H1 (cell line): Measurements from ENCODE around the gene HLA-E. TPM values are rescaled to one million over a fixed set of nuclear protein-coding genes. Genes with fewer than 3 reads are reported as not detected.

Experiments
- CTCF ChIA-PET: fragments of 300-600 bp; sonication (Branson Sonifier 250); formaldehyde crosslinking; loops from one replicate; lab custom pipeline; 2021; ENCODE audit not compliant: partially characterized antibody; lab: Charles Lee
- POLR2A ChIA-PET: fragments of 300-600 bp; sonication (Branson Sonifier 250); formaldehyde crosslinking; loops from one replicate; lab custom pipeline; 2021; ENCODE audit warnings: inconsistent platforms; ENCODE audit not compliant: partially characterized antibody; lab: Charles Lee
- DNase-seq, 2 experiments: peaks; one replicate each; pipeline versions ENCODE4 v3.0.0 to v3.0.0-alpha.2; 2010 to 2022; ENCODE audit warnings: low spot score in 2 of 2, low read depth in 1 of 2, mixed read lengths in 1 of 2
- FAIRE-seq: peaks from 2 replicates; lab custom pipeline; 2011; peaks lifted over from hg19 to GRCh38; lab: Jason Lieb, UNC
- H2AFZ ChIP-seq: 2 replicates; pipeline ENCODE4 v1.8.1; 2012; ENCODE audit warnings: low read length, inconsistent platforms
- H2AK5ac ChIP-seq: 2 replicates; pipeline ENCODE4 v1.6.1; 2013; ENCODE audit warnings: low read depth, low read length
- H2BK120ac ChIP-seq: replicated peaks from 2 replicates; pipeline ENCODE3; 2013; ENCODE audit warnings: low read depth, low read length, inconsistent platforms
- H2BK12ac ChIP-seq: 2 replicates; pipeline ENCODE4 v1.6.1; 2013; ENCODE audit warnings: low read depth, low read length
- H2BK15ac ChIP-seq: 2 replicates; pipeline ENCODE4 v1.6.1; 2013; ENCODE audit warnings: low read length
- H2BK20ac ChIP-seq: 2 replicates; pipeline ENCODE4 v1.6.1; 2013; ENCODE audit warnings: low read length
- H2BK5ac ChIP-seq: 2 replicates; pipeline ENCODE4 v1.6.1; 2013; ENCODE audit warnings: low read depth, low read length
- H3K14ac ChIP-seq: 2 replicates; pipeline ENCODE4 v1.6.1; 2013; ENCODE audit warnings: inconsistent platforms; ENCODE audit not compliant: insufficient read length
- H3K18ac ChIP-seq: 2 replicates; pipeline ENCODE4 v1.6.1; 2013; ENCODE audit warnings: low read length; ENCODE audit errors: extremely low read depth
- H3K23ac ChIP-seq: 2 replicates; pipeline ENCODE4 v1.6.1; 2013; ENCODE audit warnings: inconsistent platforms; ENCODE audit not compliant: insufficient read length
- H3K23me2 ChIP-seq: 2 replicates; pipeline ENCODE4 v1.6.1; 2013; ENCODE audit warnings: low read depth, low read length
- H3K27ac ChIP-seq: 2 replicates; pipeline ENCODE4 v1.6.1; 2011; ENCODE audit warnings: low read depth, low read length, inconsistent platforms
- H3K27me3 ChIP-seq, 4 experiments: replicated peaks in 1 of 4; 1 replicate in 1 of 4; 2 replicates in 3 of 4; pipeline versions ENCODE4 v1.6.1 to v1.8.1; 2011 to 2013; ENCODE audit warnings: low read length in 3 of 4, mild to moderate bottlenecking in 3 of 4, inconsistent platforms in 2 of 4, mixed read lengths in 2 of 4, moderate library complexity in 1 of 4; ENCODE audit not compliant: control insufficient read depth in 3 of 4, insufficient read depth in 3 of 4; ENCODE audit errors: extremely low read depth in 1 of 4
- H3K36me3 ChIP-seq, 4 experiments: 2 replicates each; pipeline versions ENCODE4 v1.6.1 to v1.8.1; 2011 to 2013; ENCODE audit warnings: mild to moderate bottlenecking in 4 of 4, low read length in 3 of 4, moderate library complexity in 2 of 4, control low read depth in 1 of 4, inconsistent platforms in 1 of 4; ENCODE audit not compliant: insufficient read depth in 4 of 4, control insufficient read depth in 2 of 4
- H3K4ac ChIP-seq: replicated peaks from 2 replicates; pipeline ENCODE3; 2013; ENCODE audit warnings: low read length, low read depth, mixed read lengths, inconsistent platforms; ENCODE audit not compliant: insufficient read length
- H3K4me1 ChIP-seq, 4 experiments: replicated peaks in 1 of 4; 1 replicate in 1 of 4; 2 replicates in 3 of 4; pipeline versions ENCODE4 v1.6.1 to v1.8.1; 2011 to 2013; ENCODE audit warnings: low read length in 3 of 4, inconsistent platforms in 2 of 4, mixed read lengths in 1 of 4; ENCODE audit not compliant: insufficient read depth in 4 of 4, control insufficient read depth in 3 of 4
- H3K4me2 ChIP-seq, 2 experiments: 2 replicates each; pipeline versions ENCODE4 v1.6.1 to v1.8.1; 2011 to 2013; ENCODE audit warnings: low read depth in 2 of 2, low read length in 2 of 2, control low read depth in 1 of 2, inconsistent platforms in 1 of 2, mild to moderate bottlenecking in 1 of 2; ENCODE audit not compliant: insufficient read depth in 1 of 2
- H3K4me3 ChIP-seq, 4 experiments: fragments of 200-600, 300-600 bp in 1 of 4; sonication (generic), shearing (Covaris generic), sonication (Bioruptor Twin) in 1 of 4; 2 replicates each; pipeline versions ENCODE4 v1.5.1 to v1.8.1; 2011 to 2016; ENCODE audit warnings: low read length in 4 of 4, low read depth in 3 of 4, control low read depth in 2 of 4, inconsistent platforms in 2 of 4, mild to moderate bottlenecking in 2 of 4, mixed read lengths in 1 of 4, moderate library complexity in 1 of 4; ENCODE audit not compliant: insufficient read depth in 2 of 4; ENCODE audit errors: extremely low read depth in 1 of 4
- H3K56ac ChIP-seq: replicated peaks from 2 replicates; pipeline ENCODE3; 2013; ENCODE audit warnings: low read depth, mild to moderate bottlenecking, mixed read lengths, low read length, inconsistent platforms; ENCODE audit not compliant: insufficient read length
- H3K79me1 ChIP-seq: 2 replicates; pipeline ENCODE4 v1.6.1; 2013; ENCODE audit warnings: low read depth, low read length, control low read depth
- H3K79me2 ChIP-seq, 2 experiments: 2 replicates each; pipeline versions ENCODE4 v1.6.1 to v1.8.1; 2012 to 2013; ENCODE audit warnings: low read length in 2 of 2, mild to moderate bottlenecking in 2 of 2, inconsistent platforms in 1 of 2; ENCODE audit not compliant: insufficient read depth in 2 of 2, control insufficient read depth in 1 of 2
- H3K9ac ChIP-seq, 4 experiments: replicated peaks in 1 of 4; 1 replicate in 1 of 4; 2 replicates in 3 of 4; pipeline versions ENCODE4 v1.6.1 to v1.8.1; 2011 to 2013; ENCODE audit warnings: low read depth in 3 of 4, low read length in 3 of 4, control low read depth in 2 of 4, mild to moderate bottlenecking in 2 of 4, moderate library complexity in 2 of 4, inconsistent platforms in 1 of 4; ENCODE audit errors: extremely low read depth in 1 of 4
- H3K9me3 ChIP-seq, 2 experiments: 2 replicates each; pipeline versions ENCODE4 v1.6.1 to v1.8.1; 2012 to 2013; ENCODE audit warnings: mild to moderate bottlenecking in 2 of 2, moderate library complexity in 2 of 2, control low read depth in 1 of 2, inconsistent platforms in 1 of 2, low read depth in 1 of 2, low read length in 1 of 2, mixed read lengths in 1 of 2; ENCODE audit not compliant: insufficient read depth in 2 of 2
- H4K20me1 ChIP-seq, 2 experiments: replicated peaks in 1 of 2; 2 replicates each; pipeline versions ENCODE3 to v1.8.1; 2011 to 2013; ENCODE audit warnings: inconsistent platforms in 2 of 2, low read length in 2 of 2, mild to moderate bottlenecking in 1 of 2; ENCODE audit not compliant: insufficient read depth in 2 of 2, control insufficient read depth in 1 of 2
- H4K5ac ChIP-seq: 2 replicates; pipeline ENCODE4 v1.6.1; 2013; ENCODE audit warnings: low read length, low read depth, mixed read lengths, inconsistent platforms; ENCODE audit not compliant: insufficient read length
- H4K8ac ChIP-seq: 2 replicates; pipeline ENCODE4 v1.8.0; 2013; ENCODE audit warnings: mild to moderate bottlenecking, moderate library complexity, low read length, inconsistent platforms; ENCODE audit not compliant: insufficient read depth; ENCODE audit errors: extremely low read depth
- H4K91ac ChIP-seq: replicated peaks from 2 replicates; pipeline ENCODE3; 2013; ENCODE audit warnings: low read length, mixed read lengths, inconsistent platforms; ENCODE audit not compliant: insufficient read length
- ATF2 ChIP-seq: IDR thresholded peaks from 2 replicates; pipeline ENCODE4 v1.6.1; 2012; ENCODE audit warnings: low read length, inconsistent platforms
- EGR1 ChIP-seq: IDR thresholded peaks from 2 replicates; pipeline ENCODE4 v1.6.1; 2011; ENCODE audit warnings: low read depth, low read length, borderline replicate concordance
- EZH2 ChIP-seq: fragments of 200-600 bp; sonication (generic); IDR thresholded peaks from 2 replicates; pipeline ENCODE4 v1.7.1; 2012; ENCODE audit warnings: low read depth, mild to moderate bottlenecking, moderate library complexity, low read length, inconsistent platforms; ENCODE audit not compliant: severe bottlenecking
- HDAC2 ChIP-seq, 2 experiments: fragments of 300-600 bp in 1 of 2; sonication (generic) in 1 of 2; IDR thresholded peaks; 2 replicates each; pipeline ENCODE4 v1.6.1; 2011 to 2012; ENCODE audit warnings: low read depth in 2 of 2, low read length in 2 of 2, mild to moderate bottlenecking in 2 of 2, moderate library complexity in 2 of 2, borderline replicate concordance in 1 of 2, inconsistent platforms in 1 of 2
- KDM5A ChIP-seq: fragments of 200-600 bp; IDR thresholded peaks from 2 replicates; pipeline ENCODE4 v1.7.1; 2012; ENCODE audit warnings: mild to moderate bottlenecking, low read length, inconsistent platforms, mixed read lengths
- NRF1 ChIP-seq: IDR thresholded peaks from 2 replicates; pipeline ENCODE4 v1.6.1; 2011; ENCODE audit warnings: mild to moderate bottlenecking, low read depth, low read length, improper control_type of control experiment
- SUZ12 ChIP-seq: fragments of 200-600 bp; sonication (generic); IDR thresholded peaks from 2 replicates; pipeline ENCODE4 v1.6.1; 2012; ENCODE audit warnings: mild to moderate bottlenecking, inconsistent platforms, low read length, moderate library complexity, mixed read lengths
- TEAD4 ChIP-seq: IDR thresholded peaks from 2 replicates; pipeline ENCODE4 v1.6.1; 2012; ENCODE audit warnings: low read depth, low read length, inconsistent platforms, mixed read lengths
- YY1 ChIP-seq: IDR thresholded peaks from 2 replicates; pipeline ENCODE4 v1.6.1; 2011; ENCODE audit warnings: low read depth, mild to moderate bottlenecking, low read length
- WGBS, 2 experiments: shearing (Covaris generic) in 1 of 2; methylation state at CpG; one replicate each; pipeline versions ENCODE4 v1.1.6 to v1.1.7; 2013 to 2015; ENCODE audit warnings: low lambda C conversion rate in 2 of 2, mixed read lengths in 2 of 2, inconsistent platforms in 1 of 2, low coverage in 1 of 2, missing lambda C conversion rate in 1 of 2; ENCODE audit not compliant: insufficient replicate concordance in 2 of 2, insufficient coverage in 1 of 2, insufficient read length in 1 of 2; ENCODE audit errors: extremely low coverage in 1 of 2, missing lambda C conversion rate in 1 of 2; 5-methylcytosine and 5-hydroxymethylcytosine counted together
- polyA plus RNA-seq, 7 experiments: library from polyadenylated mRNA; depleted of rRNA in 3 of 7; stranded (reverse) in 5 of 7; unstranded in 2 of 7; fragments of >200 nt in 5 of 7; fragments of 200-250 nt in 2 of 7; gene quantifications; 1 replicate in 5 of 7; 2 replicates in 1 of 7; 4 replicates in 1 of 7; pipeline versions ENCODE4 v1.2.1 to v1.2.3, GENCODE V29; 2011 to 2013; ENCODE audit warnings: missing spikeins in 2 of 7, mixed read lengths in 2 of 7
- total RNA-seq: library from RNA; stranded (reverse); fragmentation: NEBNext Ultra II Directional; extraction: Animal tissue kit (Norgen Biotek cat#: 25700); gene quantifications from 2 replicates; pipeline ENCODE4 v1.2.1, GENCODE V29; 2021

HLA-E gene
- total and polyA plus RNA-seq, 2 of the 8 experiments (the other 6 are each of a cell fraction or from before 2014, with no cell fraction given), result 20.2 to 28.0 TPM

- Histone ChIP-seq H3K14ac (no peak overlapping the region), H2AK5ac (no peak overlapping the region), H2BK5ac (no peak overlapping the region), H2BK12ac (peak overlapping the region; percentile 60; the same call in 1 of the 2 replicates), H3K4me3 (no peak overlapping the region), H3K27me3 (no peaks in the 10 kb centered on the region), H3K79me1 (no peaks in the 10 kb centered on the region)
- POLR2A ChIA-PET, result interaction anchor here (0.7 to 4.5 kb wide), 15 partner anchors 9 to 76 kb away, joined by 3 to 47 read pairs (median 5); partner anchors contain the start of genes GNL1, MRPS18B and PRR3
- TF ChIP-seq ATF2 (no peak), TEAD4 (no peak), HDAC2 (IDR thresholded peaks at IDR 0.05; ENCODE audit: borderline replicate concordance in 1 of 2, low read depth in 2 of 2, low read length in 2 of 2) (no peak), EZH2 (no peak), SUZ12 (no peak), YY1 (no peak), EGR1 (no peak), KDM5A (no peak), NRF1 (no peak)
- TF ChIP-seq, all 59 proteins: peak for 0
- DNase-seq (no peak), FAIRE-seq (no peak)
- no peak overlapping the region for H3K27ac ChIP-seq
- no peak overlapping the region for H2BK15ac ChIP-seq
- WGBS, 2 experiments, result 58 to 100% methylated on average over 1 to 4 of the region's 4 CpGs
- no peak overlapping the region for H3K18ac ChIP-seq
- CTCF ChIA-PET, result interaction anchor here (0.9 to 20.8 kb wide), 26 partner anchors 8 to 228 kb away, joined by 3 to 326 read pairs (median 6); partner anchors contain the start of genes GNL1 and PRR3
- H3K79me2 ChIP-seq, result no peaks in the 10 kb centered on the region
- peaks cover 3 to 10% (median 4%) of the 10 kb centered on the region in 4 experiments; a peak in 6 of 8 replicates for H3K36me3 ChIP-seq
- H3K4me2 ChIP-seq, result no peak overlapping the region; a peak in 1 of 4 replicates
- H4K91ac ChIP-seq, result no peak overlapping the region
- H4K20me1 ChIP-seq, result peaks cover 0 to 2% of the 10 kb centered on the region in 2 experiments
- no peaks in the 10 kb centered on the region for H3K23me2 ChIP-seq
- no peak overlapping the region for H3K9ac ChIP-seq
- H3K4ac ChIP-seq, result no peak overlapping the region
- H2BK120ac ChIP-seq, result no peak overlapping the region
- no peak overlapping the region for H3K23ac ChIP-seq
- H3K4me1 ChIP-seq, result no peaks in the 10 kb centered on the region
- no peak overlapping the region for H4K5ac ChIP-seq
- no peaks in the 10 kb centered on the region for H3K9me3 ChIP-seq
- H3K56ac ChIP-seq, result no peak overlapping the region
- no peak overlapping the region for H2AFZ ChIP-seq
- H4K8ac ChIP-seq, result no peak overlapping the region
- H2BK20ac ChIP-seq, result no peak overlapping the region
Observed at GRCh38 chr6:30542404-30542725, 53.1 kb downstream of the HLA-E start.
